ENCODE data around the gene RCVRN. TPM values are rescaled to one million over a fixed set of nuclear protein-coding genes. Genes with fewer than 3 reads are reported as not detected.

RCVRN gene
- total and polyA plus RNA-seq, 9 of the 15 experiments (the other 6 are each of a cell fraction or from before 2014, with no cell fraction given), result not detected

DNA sequence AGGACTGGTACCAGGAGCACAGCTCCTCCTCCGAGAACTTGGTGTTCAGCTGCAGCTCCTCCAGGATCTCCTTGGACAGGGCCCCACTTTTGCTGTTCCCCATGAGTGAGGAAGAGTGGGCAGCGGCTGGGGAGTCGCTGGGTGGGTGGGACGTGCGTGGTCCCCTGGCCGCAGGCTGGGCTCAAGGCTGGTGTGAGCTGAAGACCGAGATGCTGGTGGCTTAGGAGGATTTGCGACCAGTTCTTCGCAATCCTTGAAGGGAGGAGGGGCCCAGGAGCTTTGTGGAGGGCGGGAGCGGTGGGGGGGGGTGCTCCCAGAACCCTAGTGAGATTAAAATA lies at the start of gene RCVRN (continued):
- TF ChIP-seq, protein P1, sequence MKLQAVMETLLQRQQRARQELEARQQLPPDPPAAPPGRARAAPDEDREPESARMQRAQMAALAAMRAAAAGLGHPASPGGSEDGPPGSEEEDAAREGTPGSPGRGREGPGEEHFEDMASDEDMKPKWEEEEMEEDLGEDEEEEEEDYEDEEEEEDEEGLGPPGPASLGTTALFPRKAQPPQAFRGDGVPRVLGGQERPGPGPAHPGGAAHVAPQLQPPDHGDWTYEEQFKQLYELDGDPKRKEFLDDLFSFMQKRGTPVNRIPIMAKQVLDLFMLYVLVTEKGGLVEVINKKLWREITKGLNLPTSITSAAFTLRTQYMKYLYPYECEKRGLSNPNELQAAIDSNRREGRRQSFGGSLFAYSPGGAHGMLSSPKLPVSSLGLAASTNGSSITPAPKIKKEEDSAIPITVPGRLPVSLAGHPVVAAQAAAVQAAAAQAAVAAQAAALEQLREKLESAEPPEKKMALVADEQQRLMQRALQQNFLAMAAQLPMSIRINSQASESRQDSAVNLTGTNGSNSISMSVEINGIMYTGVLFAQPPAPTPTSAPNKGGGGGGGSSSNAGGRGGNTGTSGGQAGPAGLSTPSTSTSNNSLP (IDR thresholded peaks at IDR 0.05; ENCODE audit: borderline replicate concordance, low read depth, low read length), result no peak
- TF ChIP-seq SP1 (CRISPR knock-in tag; IDR thresholded peaks at IDR 0.05), result no peak
- TF ChIP-seq KAT8 (IDR thresholded peaks at IDR 0.05; ENCODE audit: low read depth), result no peak

DNA sequence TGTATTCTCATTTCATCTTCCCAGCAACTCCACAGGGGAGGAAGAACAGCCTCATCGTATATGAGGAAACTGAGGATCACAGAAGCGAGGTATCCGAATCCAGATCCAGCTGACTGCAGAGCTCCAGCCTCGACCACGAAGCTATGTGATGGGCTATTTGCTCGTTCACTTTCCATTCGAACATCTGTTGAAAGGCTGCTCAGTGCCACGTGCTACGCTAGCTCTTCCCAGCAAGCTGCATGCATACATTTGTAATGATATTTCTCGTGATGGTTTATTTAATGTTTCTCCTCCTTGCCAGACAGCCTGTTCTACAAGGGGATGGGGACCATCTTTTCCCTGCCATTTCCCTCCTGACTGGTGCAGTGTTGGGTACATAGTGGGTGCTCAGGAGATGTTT lies 48.4 kb upstream of the RCVRN start:
- intact Hi-C loops (cut with micrococcal nuclease) (no loop called here), in situ Hi-C loops (cut with MboI) (no loop called here)
- Histone ChIP-seq H2AFZ (ENCODE audit: low read depth, low read length) (no peak overlapping the region), H3K9me1 (ENCODE audit: control insufficient read depth, insufficient read depth, low read length) (no peaks in the 10 kb centered on the region), H3K9ac (ENCODE audit: insufficient read depth in 1 of 2, low read depth in 2 of 2, low read length in 2 of 2) (no peak overlapping the region), H3K27me3 (ENCODE audit: control insufficient read depth in 2 of 2, insufficient read depth in 2 of 2, low read length in 2 of 2) (no peaks in the 10 kb centered on the region), H3K79me2 (ENCODE audit: control insufficient read depth, insufficient read depth, low read length) (no peaks in the 10 kb centered on the region), H3K36me3 (ENCODE audit: control insufficient read depth, insufficient read depth, low read length) (no peaks in the 10 kb centered on the region), H3K4me1 (replicated peaks in 1 of 2; ENCODE audit: control insufficient read depth in 2 of 2, insufficient read depth in 2 of 2, low read length in 2 of 2) (no peaks in the 10 kb centered on the region), H3K4me3 (no peak overlapping the region), H3K4me2 (ENCODE audit: insufficient read depth, low read length) (no peak overlapping the region), H4K20me1 (replicated peaks; ENCODE audit: control insufficient read depth, insufficient read depth, low read length) (no peaks in the 10 kb centered on the region), H3K27ac (ENCODE audit: extremely low read depth, low read depth, low read length) (no peak overlapping the region), H3K9me3 (replicated peaks; ENCODE audit: control insufficient read depth, insufficient read depth, low read depth, low read length) (no peaks in the 10 kb centered on the region)
- ATAC-seq (no peak), DNase-seq (ENCODE audit: extremely low read depth in 1 of 4, low spot score in 3 of 4) (no peak), FAIRE-seq (no peak)
- WGBS (ENCODE audit: insufficient coverage, low coverage, missing lambda C conversion rate), result 0% methylated on average over 10 of the region's 10 CpGs
- ChIA-PET POLR2A (no interaction called here), CTCF (ENCODE audit: low intra/inter-chr PET ratio) (no interaction called here)
- TF ChIP-seq ZNF77 (CRISPR knock-in tag; IDR thresholded peaks at IDR 0.05) (no peak), ZNF668 (CRISPR knock-in tag; IDR thresholded peaks at IDR 0.05) (no peak), MEF2A (IDR thresholded peaks at IDR 0.05; ENCODE audit: control insufficient read depth, low read depth, low read length) (no peak), RBFOX2 (IDR thresholded peaks at IDR 0.05; ENCODE audit: low read depth, low read length) (no peak), FOXA3 (CRISPR knock-in tag; conservative IDR thresholded peaks at IDR 0.05 in 1 of 2, IDR thresholded peaks at IDR 0.05 in 1 of 2) (no peak), YY1 (IDR thresholded peaks at IDR 0.05; ENCODE audit: borderline replicate concordance in 1 of 3, control insufficient read depth in 1 of 3, extremely low read depth in 1 of 3, insufficient read depth in 3 of 3, insufficient read length in 1 of 3, insufficient replicate concordance in 2 of 3, low read depth in 1 of 3, low read length in 2 of 3) (no peak), HMG20B (CRISPR knock-in tag; IDR thresholded peaks at IDR 0.05) (no peak), RBM15 (IDR thresholded peaks at IDR 0.05; ENCODE audit: insufficient read depth, low read length) (no peak)
- TF ChIP-seq, protein P2, sequence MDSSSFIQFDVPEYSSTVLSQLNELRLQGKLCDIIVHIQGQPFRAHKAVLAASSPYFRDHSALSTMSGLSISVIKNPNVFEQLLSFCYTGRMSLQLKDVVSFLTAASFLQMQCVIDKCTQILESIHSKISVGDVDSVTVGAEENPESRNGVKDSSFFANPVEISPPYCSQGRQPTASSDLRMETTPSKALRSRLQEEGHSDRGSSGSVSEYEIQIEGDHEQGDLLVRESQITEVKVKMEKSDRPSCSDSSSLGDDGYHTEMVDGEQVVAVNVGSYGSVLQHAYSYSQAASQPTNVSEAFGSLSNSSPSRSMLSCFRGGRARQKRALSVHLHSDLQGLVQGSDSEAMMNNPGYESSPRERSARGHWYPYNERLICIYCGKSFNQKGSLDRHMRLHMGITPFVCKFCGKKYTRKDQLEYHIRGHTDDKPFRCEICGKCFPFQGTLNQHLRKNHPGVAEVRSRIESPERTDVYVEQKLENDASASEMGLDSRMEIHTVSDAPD (CRISPR knock-in tag; IDR thresholded peaks at IDR 0.05), result no peak
- no TSS peak for BruUV-seq (replicated peaks)

Data from K562 (cell line).